Measurements from ENCODE around the gene SH3BGR.

- TF ChIP-seq EP300 (IDR thresholded peaks at IDR 0.05; ENCODE audit: borderline replicate concordance) (no peak), CREB1 (IDR thresholded peaks at IDR 0.05; ENCODE audit: low read depth) (no peak), REST (IDR thresholded peaks at IDR 0.05; ENCODE audit: low read depth) (no peak), YY1 (IDR thresholded peaks at IDR 0.05; ENCODE audit: low read depth) (no peak), TEAD4 (IDR thresholded peaks at IDR 0.05) (no peak), CEBPB (IDR thresholded peaks at IDR 0.05) (no peak), RAD21 (IDR thresholded peaks at IDR 0.05; ENCODE audit: low read depth) (no peak)
- TF ChIP-seq, protein P1, sequence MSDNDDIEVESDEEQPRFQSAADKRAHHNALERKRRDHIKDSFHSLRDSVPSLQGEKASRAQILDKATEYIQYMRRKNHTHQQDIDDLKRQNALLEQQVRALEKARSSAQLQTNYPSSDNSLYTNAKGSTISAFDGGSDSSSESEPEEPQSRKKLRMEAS (IDR thresholded peaks at IDR 0.05) = no peak
These were observed 85.1 kb downstream of the SH3BGR start for GRCh38 chr21:39536835-39537234.
